ENCODE measurements around the gene CADM4.
A peak's percentile ranks its signal among the peaks of the same experiment; 100 is the strongest.
"Not testable (repeated sequence)": the region's sequence is repeated elsewhere in the genome, so short reads cannot be mapped to it uniquely, and the experiment has no call there.

The CADM4 gene, protein sequence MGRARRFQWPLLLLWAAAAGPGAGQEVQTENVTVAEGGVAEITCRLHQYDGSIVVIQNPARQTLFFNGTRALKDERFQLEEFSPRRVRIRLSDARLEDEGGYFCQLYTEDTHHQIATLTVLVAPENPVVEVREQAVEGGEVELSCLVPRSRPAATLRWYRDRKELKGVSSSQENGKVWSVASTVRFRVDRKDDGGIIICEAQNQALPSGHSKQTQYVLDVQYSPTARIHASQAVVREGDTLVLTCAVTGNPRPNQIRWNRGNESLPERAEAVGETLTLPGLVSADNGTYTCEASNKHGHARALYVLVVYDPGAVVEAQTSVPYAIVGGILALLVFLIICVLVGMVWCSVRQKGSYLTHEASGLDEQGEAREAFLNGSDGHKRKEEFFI

DNA sequence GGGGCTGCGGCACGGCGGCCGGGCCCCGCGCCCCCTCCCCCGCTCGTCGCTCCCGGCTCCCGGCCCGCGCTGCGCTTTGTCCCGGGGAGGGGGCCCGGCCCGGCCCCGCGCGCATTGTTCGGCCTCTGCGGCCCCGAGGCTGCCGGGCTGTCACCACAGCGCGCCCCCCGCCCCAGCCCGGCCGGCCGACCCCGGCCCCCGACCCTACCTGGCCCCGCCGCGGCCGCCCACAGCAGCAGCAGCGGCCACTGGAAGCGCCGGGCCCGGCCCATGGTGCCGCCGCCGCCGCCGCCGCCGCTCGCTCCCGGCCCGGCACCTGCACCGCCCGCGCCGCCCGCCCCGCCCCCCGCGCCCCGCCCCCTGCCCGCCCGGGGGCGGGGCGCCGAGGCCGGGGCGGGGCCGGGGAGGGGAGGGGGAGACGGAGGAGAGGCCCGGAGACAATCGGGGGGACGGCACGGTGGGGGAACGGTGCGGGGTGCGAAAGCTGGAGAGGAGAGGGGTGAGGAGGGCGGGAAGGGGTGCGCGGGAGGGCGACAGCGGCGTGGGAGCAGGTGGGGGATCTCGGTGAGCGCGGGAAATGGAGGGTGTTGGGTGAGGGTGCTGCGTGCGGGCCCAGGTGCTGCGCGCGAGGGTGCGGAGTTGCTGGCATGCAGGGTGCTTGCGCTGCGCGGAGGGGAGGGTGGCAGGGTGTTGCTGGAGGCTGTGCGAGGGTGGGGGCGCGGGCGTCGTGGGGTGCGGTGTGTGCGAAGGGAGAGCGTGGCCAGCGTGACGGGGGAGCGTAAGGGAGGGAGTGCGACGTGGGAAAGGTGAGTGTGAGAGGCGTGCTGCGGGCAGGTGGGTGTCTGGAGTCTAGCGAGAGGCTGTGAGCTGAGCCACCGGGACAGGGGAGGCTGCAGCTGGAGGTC, at the start of gene CADM4:
TSS of gene CADM4 (minus strand) at position 332 of the 905 bp plus-strand sequence. CDS start at position 272, 60 bp downstream.
- peak; percentile 49 to 70 for DNase-seq

DNA sequence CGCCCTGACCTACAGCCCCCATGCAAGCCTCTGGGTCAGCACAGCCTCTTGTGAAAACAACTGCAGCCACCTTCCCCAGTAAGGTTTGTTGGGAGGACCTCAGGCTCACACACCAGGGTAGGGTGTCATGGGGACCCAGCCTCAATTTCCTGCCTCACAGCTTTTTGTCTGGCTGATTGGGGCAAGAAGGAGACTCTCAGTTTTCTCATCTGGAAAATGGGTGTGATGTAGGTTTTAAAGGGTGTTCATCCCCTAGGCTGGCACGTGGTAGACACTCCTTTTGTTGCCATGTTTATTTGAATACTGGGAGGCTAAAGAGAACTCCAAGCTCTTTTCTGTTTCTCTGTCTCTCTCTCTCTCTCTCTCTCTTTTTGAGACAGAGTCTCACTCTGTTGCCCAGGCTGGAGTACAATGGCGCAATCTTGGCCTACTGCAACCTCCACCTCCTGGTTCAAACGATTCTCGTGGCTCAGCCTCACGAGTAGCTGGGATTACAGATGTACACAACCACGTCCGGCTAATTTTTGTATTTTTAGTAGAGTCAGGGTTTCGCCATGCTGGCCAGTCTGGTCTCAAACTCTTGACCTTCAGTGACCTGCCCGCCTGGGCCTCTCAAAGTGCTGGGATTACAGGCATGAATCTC, 48.5 kb upstream of the CADM4 start:
- no peak for DNase-seq

DNA sequence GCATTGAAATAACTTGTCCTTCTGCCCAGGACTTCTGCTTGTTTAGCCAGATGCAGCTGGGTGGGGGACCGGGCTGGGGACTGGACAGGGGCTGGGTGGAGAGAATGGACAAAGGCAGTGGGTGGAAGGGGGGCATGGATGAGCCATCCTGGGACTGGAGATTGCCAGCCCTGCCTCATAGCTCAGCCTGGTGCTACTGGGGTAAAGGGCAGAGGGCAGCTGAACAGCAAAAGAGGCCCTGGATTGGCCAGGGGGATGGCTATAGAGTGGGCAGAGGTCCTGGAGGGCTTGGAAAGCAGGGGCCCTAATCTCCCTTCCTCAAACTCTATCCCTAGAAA, 48.0 kb upstream of the CADM4 start:
- no peak for DNase-seq

DNA sequence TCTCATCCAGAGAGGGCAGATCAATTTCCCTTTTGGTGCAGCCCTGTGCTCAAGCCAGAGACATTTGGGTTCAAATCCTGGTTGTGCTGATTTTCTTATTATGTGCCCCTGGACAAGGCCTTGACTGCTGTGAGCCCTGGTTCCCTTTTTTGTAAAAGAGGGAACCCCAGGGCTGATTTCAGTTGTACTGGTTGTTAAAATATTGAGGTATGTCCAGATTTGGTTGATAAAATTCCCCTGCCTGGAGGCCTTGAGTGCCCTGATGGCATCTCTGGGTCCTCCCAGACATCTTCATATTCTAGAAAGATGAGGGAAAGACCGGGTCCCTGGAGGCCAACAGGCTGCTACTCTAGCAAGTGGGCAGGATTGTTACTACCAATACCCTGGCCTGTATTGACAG, 44.7 kb upstream of the CADM4 start:
- DNase-seq: no peak

DNA sequence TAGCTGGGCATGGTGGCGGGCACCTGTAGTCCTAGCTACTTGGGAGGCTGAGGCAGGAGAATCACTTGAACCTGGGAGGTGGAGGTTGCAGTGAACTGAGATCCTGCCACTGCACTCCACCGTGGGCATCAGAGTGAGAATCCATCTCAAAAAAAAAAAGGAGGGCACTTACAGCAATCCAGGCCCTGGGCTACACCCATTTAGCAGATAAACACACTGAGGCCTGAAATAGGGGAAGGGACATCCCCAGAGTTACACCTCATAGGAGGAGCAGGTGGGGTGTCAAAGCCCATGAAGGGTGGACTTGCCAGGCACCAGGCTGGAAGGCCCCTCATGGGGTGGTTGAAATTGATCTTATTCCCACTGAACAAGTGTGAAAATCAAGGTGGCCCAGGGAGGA, 44.3 kb upstream of the CADM4 start:
- DNase-seq: no peak

GRCh38 chr19:43682824-43683661, 43.4 kb upstream of the CADM4 start:
- DNase-seq: no peak

DNA sequence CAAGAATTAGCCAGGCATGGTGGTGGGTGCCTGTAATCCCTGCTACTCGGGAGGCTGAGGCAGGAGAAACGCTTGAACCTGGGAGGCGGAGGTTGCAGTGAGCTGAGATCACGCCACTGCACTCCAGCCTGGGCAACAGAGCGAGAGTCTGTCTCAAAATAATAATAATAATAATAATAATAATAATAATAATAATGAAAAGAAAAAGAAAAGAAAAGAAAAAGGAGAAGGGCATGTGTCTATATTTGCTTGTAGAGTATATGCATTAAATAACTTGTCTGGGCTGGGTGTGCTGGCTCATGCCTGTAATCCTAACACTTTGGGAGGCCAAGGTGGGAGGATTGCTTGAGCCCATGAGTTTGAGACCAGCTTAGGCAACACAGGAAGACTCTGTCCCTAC, 42.6 kb upstream of the CADM4 start:
- DNase-seq: not testable (repeated sequence)

- no peak for DNase-seq
Observed at GRCh38 chr19:43681821-43682220, 42.2 kb upstream of the CADM4 start.

- no peak for DNase-seq
Observed at GRCh38 chr19:43678512-43679261, 39.0 kb upstream of the CADM4 start.

- DNase-seq: no peak
Observed at GRCh38 chr19:43675906-43676305, 36.3 kb upstream of the CADM4 start.

- no peak for DNase-seq
Observed at GRCh38 chr19:43675269-43675879, 35.7 kb upstream of the CADM4 start.

GRCh38 chr19:43674596-43674995, 34.9 kb upstream of the CADM4 start:
- DNase-seq: peak in 1 of 2 donors; percentile 31

- DNase-seq: peak; percentile 13 to 68
Observed at GRCh38 chr19:43674183-43674582, 34.5 kb upstream of the CADM4 start.

- DNase-seq: no peak
Observed at GRCh38 chr19:43673637-43674036, 34.0 kb upstream of the CADM4 start.

GRCh38 chr19:43672061-43672679, 32.5 kb upstream of the CADM4 start:
- DNase-seq: no peak

DNA sequence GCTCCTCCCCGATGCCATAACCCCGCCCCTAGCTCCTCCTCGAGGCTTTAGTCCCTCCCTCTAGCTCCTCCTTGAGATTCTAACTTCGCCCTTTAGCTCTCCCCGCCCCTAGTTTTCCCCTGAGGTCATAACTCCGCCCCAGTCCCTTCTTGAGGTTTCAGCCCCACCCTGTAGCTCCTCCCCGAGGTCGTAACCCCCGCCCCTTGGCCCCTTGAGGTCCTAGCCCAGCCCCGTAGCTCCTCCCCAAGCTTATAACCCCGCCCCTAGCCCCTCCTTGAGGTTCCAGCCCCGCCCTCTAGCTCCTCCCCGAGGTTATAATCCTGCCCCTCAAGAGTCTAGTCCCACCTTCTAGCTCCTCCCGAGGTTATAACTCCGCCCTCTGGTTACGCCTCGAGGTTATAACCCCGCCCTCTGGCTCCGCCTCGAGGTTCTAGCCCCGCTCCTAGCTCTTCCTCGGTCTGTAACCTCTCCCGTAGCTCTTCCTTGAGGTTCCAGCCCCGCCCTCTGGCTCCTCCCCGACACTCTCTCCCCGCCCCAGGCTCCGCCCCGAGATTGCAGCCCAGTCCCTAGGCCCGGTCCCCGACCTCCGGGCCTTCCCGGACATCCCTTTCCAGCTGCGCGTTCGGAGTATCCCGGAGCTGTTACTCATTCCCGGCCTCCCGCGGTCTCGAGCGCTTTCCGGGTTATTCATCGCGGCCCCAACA, 28.9 kb upstream of the CADM4 start:
- peak; percentile 97 for DNase-seq

GRCh38 chr19:43667876-43668405, 28.3 kb upstream of the CADM4 start:
- no peak for DNase-seq

GRCh38 chr19:43667126-43667875, 27.7 kb upstream of the CADM4 start:
- DNase-seq: no peak

DNA sequence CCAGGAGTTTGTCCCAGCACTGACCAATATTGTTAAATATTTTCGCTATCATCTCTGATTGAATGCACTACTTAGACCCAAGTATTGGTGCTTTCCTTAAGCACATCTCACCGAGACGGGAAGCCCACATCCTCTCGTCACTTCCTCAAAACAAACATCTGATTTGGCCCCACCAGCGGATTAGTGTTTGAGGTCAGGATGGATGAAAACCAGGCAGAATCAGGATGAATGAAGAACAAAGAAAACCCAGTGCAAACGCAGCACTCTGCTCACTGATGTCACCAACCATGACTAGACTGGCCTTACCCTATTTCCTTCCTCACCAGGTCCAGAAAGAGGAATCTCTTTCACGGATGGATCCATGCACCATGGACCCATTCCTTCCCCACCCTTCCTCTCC, 24.4 kb upstream of the CADM4 start:
- DNase-seq: peak; percentile 39 to 69

All from CD4-positive, alpha-beta T cell treated with Interferon alpha-2 for 1 hour (primary cell).